ENCODE results near the gene SGTA. TPM values are rescaled to one million over a fixed set of nuclear protein-coding genes. Genes with fewer than 3 reads are reported as not detected.

SGTA gene
- total RNA-seq, 1 donor from 2014 or later: 25.6 TPM

DNA sequence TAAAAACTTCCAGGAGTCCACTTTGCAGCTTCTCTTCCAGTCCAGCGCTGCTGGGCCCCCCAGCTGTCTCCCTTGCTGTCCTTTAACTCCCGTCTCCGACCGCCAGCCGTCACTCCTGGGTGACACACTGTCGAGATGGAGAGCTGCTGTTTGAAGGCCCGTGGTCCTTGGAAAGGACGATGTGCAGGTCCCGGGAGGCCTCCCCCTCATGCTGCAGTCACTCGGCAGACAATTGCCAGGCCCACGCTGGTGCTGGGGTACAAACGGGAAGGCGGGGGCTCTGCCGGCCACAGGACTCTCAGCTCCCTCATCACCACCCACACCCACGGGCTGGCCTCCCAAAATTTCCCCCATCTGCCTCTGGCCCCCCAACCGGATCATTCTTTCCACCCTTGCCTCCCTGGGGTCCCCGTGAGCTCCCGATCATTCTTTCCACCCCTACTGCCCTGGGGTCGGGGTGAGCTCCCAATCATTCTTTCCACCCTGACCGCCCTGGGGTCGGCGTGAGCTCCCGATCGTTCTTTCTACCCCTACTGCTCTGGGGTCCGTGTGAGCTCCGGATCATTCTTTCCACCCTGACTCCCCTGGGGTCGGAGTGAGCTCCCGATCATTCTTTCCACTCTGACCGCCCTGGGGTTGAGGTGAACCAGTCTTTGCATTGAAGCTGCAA, 20.5 kb upstream of the SGTA start:
- H3K9me3 ChIP-seq (ENCODE audit: control insufficient read depth in 3 of 3, low read length in 3 of 3): no peaks in the 10 kb centered on the region
- H3K9ac ChIP-seq (ENCODE audit: low read depth in 1 of 3, low read length in 3 of 3): no peak overlapping the region
- peaks cover 24 to 40% (median 30%) of the 10 kb centered on the region in 3 donors for H3K36me3 ChIP-seq (ENCODE audit: control insufficient read depth in 3 of 3, insufficient read depth in 3 of 3, low read length in 3 of 3)
- H3K4me1 ChIP-seq (ENCODE audit: control insufficient read depth in 3 of 3, insufficient read depth in 3 of 3, low read length in 3 of 3): no peaks in the 10 kb centered on the region
- H3K27me3 ChIP-seq (ENCODE audit: control insufficient read depth in 3 of 3, insufficient read depth in 3 of 3, low read length in 3 of 3): no peaks in the 10 kb centered on the region
- H3K27ac ChIP-seq (ENCODE audit: low read depth, low read length): no peak overlapping the region
- H3K4me3 ChIP-seq (ENCODE audit: low read length in 3 of 3): no peak overlapping the region

DNA sequence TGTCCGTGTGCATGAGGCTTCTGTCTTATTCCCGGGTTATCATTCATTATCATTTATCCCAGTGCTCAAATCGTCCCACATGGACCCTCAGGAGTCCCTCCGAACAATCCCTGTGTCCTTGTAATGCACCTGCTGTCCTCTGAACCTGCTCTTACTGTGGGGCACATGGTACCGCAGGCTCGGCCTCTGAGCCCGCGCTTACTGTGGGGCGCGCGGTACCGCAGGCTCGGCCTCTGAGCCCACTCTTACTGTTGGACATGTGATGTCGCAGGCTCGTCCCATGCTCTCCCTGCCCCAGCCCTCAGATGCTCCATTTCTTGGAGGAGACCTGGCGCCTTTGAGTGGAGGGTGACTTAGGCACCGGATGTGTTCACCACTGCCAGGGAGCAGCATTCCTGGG, 19.8 kb upstream of the SGTA start:
- H3K27ac ChIP-seq (ENCODE audit: low read depth, low read length): no peak overlapping the region
- H3K9me3 ChIP-seq (ENCODE audit: control insufficient read depth in 3 of 3, low read length in 3 of 3): no peaks in the 10 kb centered on the region
- peaks cover 0 to 5% (median 0%) of the 10 kb centered on the region in 3 donors for H3K4me1 ChIP-seq (ENCODE audit: control insufficient read depth in 3 of 3, insufficient read depth in 3 of 3, low read length in 3 of 3)
- no peak overlapping the region for H3K4me3 ChIP-seq (ENCODE audit: low read length in 3 of 3)
- H3K36me3 ChIP-seq (ENCODE audit: control insufficient read depth in 3 of 3, insufficient read depth in 3 of 3, low read length in 3 of 3): peaks cover 21 to 34% (median 27%) of the 10 kb centered on the region in 3 donors
- no peaks in the 10 kb centered on the region for H3K27me3 ChIP-seq (ENCODE audit: control insufficient read depth in 3 of 3, insufficient read depth in 3 of 3, low read length in 3 of 3)
- H3K9ac ChIP-seq (ENCODE audit: low read depth in 1 of 3, low read length in 3 of 3): no peak overlapping the region

DNA sequence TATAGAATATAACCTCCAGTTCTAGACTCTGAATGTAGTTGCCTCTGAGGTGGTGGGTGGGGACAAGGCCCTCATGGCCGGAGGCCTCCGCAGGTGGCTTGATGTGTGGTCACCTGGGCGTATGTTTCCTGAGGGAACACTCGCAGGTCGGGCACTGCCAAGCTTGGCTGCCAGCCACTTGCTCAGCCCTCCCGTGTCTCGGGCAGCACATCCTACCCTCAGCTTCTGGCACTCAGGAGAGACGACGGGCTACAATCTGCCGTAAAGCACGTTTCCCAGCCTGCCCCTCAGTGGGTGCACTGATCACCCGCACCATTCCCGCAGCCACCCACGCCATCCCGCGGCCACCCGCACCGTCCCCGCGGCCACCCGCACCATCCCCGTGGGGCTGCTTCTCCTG, 17.4 kb upstream of the SGTA start:
- H3K36me3 ChIP-seq (ENCODE audit: control insufficient read depth in 3 of 3, insufficient read depth in 3 of 3, low read length in 3 of 3): peaks cover 20 to 34% (median 25%) of the 10 kb centered on the region in 3 donors
- no peak overlapping the region for H3K27ac ChIP-seq (ENCODE audit: low read depth, low read length)
- peaks cover 0 to 5% (median 0%) of the 10 kb centered on the region in 3 donors for H3K4me1 ChIP-seq (ENCODE audit: control insufficient read depth in 3 of 3, insufficient read depth in 3 of 3, low read length in 3 of 3)
- H3K27me3 ChIP-seq (ENCODE audit: control insufficient read depth in 3 of 3, insufficient read depth in 3 of 3, low read length in 3 of 3): no peaks in the 10 kb centered on the region
- no peak overlapping the region for H3K9ac ChIP-seq (ENCODE audit: low read depth in 1 of 3, low read length in 3 of 3)
- no peaks in the 10 kb centered on the region for H3K9me3 ChIP-seq (ENCODE audit: control insufficient read depth in 3 of 3, low read length in 3 of 3)
- no peak overlapping the region for H3K4me3 ChIP-seq (ENCODE audit: low read length in 3 of 3)

DNA sequence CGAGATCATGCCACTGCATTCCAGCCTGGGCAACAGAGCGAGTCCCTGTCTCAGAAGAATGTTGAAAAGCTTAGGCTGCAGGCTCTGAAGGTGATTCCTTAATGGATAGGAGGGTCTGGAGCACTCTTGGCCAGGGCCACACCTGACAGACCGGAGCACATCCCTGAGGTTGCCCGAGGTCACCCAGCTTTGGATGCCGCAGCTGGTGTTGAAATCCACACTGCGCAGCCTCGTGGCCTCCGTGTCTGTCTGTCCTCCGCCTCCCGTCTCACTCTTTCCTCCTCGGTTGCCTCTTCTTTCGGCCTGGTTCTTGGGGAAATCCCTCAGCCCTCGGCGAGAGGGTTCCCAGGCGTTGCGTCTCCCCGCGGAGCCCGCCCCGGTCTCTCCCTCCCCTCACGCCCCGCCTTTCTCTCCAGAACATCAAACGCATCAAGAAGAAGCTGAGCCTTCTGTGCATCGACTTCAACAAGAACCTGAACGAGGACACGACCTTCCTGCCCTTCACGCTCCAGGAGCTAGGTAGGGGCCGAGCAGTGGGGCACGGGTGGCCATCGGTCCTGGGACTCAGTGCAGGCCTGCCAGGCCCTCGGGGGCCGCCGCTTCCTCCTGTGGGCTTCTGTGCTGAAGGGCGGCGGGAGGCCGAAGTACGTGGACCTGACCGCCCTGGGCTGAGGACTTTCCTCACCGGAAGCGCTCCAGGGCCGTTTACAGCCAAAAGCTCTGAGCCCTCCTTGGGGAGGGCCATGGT, 16.4 kb upstream of the SGTA start:
- Histone ChIP-seq H3K27me3 (ENCODE audit: control insufficient read depth in 3 of 3, insufficient read depth in 3 of 3, low read length in 3 of 3) (no peaks in the 10 kb centered on the region), H3K27ac (ENCODE audit: low read depth, low read length) (no peak overlapping the region), H3K9ac (ENCODE audit: low read depth in 1 of 3, low read length in 3 of 3) (no peak overlapping the region), H3K4me3 (ENCODE audit: low read length in 3 of 3) (no peak overlapping the region), H3K9me3 (ENCODE audit: control insufficient read depth in 3 of 3, low read length in 3 of 3) (no peaks in the 10 kb centered on the region), H3K4me1 (ENCODE audit: control insufficient read depth in 3 of 3, insufficient read depth in 3 of 3, low read length in 3 of 3) (peaks cover 0 to 5% (median 0%) of the 10 kb centered on the region in 3 donors), H3K36me3 (ENCODE audit: control insufficient read depth in 3 of 3, insufficient read depth in 3 of 3, low read length in 3 of 3) (peaks cover 21 to 36% (median 32%) of the 10 kb centered on the region in 3 donors)

- no peak overlapping the region for H3K27ac ChIP-seq (ENCODE audit: low read depth, low read length)
- H3K4me3 ChIP-seq (ENCODE audit: low read length in 3 of 3): no peak overlapping the region
- no peak overlapping the region for H3K9ac ChIP-seq (ENCODE audit: low read depth in 1 of 3, low read length in 3 of 3)
- H3K4me1 ChIP-seq (ENCODE audit: control insufficient read depth in 3 of 3, insufficient read depth in 3 of 3, low read length in 3 of 3): peaks cover 0 to 5% (median 0%) of the 10 kb centered on the region in 3 donors
- no peaks in the 10 kb centered on the region for H3K9me3 ChIP-seq (ENCODE audit: control insufficient read depth in 3 of 3, low read length in 3 of 3)
- H3K27me3 ChIP-seq (ENCODE audit: control insufficient read depth in 3 of 3, insufficient read depth in 3 of 3, low read length in 3 of 3): no peaks in the 10 kb centered on the region
- peaks cover 25 to 35% (median 33%) of the 10 kb centered on the region in 3 donors for H3K36me3 ChIP-seq (ENCODE audit: control insufficient read depth in 3 of 3, insufficient read depth in 3 of 3, low read length in 3 of 3)
Measured at GRCh38 chr19:2798733-2799132, 15.7 kb upstream of the SGTA start.

GRCh38 chr19:2798158-2798685, 15.1 kb upstream of the SGTA start:
- Histone ChIP-seq H3K27me3 (ENCODE audit: control insufficient read depth in 3 of 3, insufficient read depth in 3 of 3, low read length in 3 of 3) (no peaks in the 10 kb centered on the region), H3K9me3 (ENCODE audit: control insufficient read depth in 3 of 3, low read length in 3 of 3) (no peaks in the 10 kb centered on the region), H3K4me3 (ENCODE audit: low read length in 3 of 3) (no peak overlapping the region), H3K36me3 (ENCODE audit: control insufficient read depth in 3 of 3, insufficient read depth in 3 of 3, low read length in 3 of 3) (peaks cover 27 to 38% (median 36%) of the 10 kb centered on the region in 3 donors), H3K9ac (ENCODE audit: low read depth in 1 of 3, low read length in 3 of 3) (no peak overlapping the region), H3K27ac (ENCODE audit: low read depth, low read length) (no peak overlapping the region), H3K4me1 (ENCODE audit: control insufficient read depth in 3 of 3, insufficient read depth in 3 of 3, low read length in 3 of 3) (peaks cover 0 to 5% (median 0%) of the 10 kb centered on the region in 3 donors)

- Histone ChIP-seq H3K9ac (ENCODE audit: low read depth in 1 of 3, low read length in 3 of 3) (no peak overlapping the region), H3K27ac (ENCODE audit: low read depth, low read length) (no peak overlapping the region), H3K4me1 (ENCODE audit: control insufficient read depth in 3 of 3, insufficient read depth in 3 of 3, low read length in 3 of 3) (peaks cover 0 to 5% (median 0%) of the 10 kb centered on the region in 3 donors), H3K27me3 (ENCODE audit: control insufficient read depth in 3 of 3, insufficient read depth in 3 of 3, low read length in 3 of 3) (no peaks in the 10 kb centered on the region), H3K9me3 (ENCODE audit: control insufficient read depth in 3 of 3, low read length in 3 of 3) (no peaks in the 10 kb centered on the region), H3K36me3 (ENCODE audit: control insufficient read depth in 3 of 3, insufficient read depth in 3 of 3, low read length in 3 of 3) (peaks cover 27 to 35% (median 33%) of the 10 kb centered on the region in 3 donors), H3K4me3 (ENCODE audit: low read length in 3 of 3) (no peak overlapping the region)
Measured at GRCh38 chr19:2797280-2797679, 14.2 kb upstream of the SGTA start.

- Histone ChIP-seq H3K27ac (ENCODE audit: low read depth, low read length) (no peak overlapping the region), H3K36me3 (ENCODE audit: control insufficient read depth in 3 of 3, insufficient read depth in 3 of 3, low read length in 3 of 3) (peaks cover 27 to 35% (median 33%) of the 10 kb centered on the region in 3 donors), H3K4me1 (ENCODE audit: control insufficient read depth in 3 of 3, insufficient read depth in 3 of 3, low read length in 3 of 3) (peaks cover 0 to 5% (median 0%) of the 10 kb centered on the region in 3 donors), H3K9ac (ENCODE audit: low read depth in 1 of 3, low read length in 3 of 3) (no peak overlapping the region), H3K4me3 (ENCODE audit: low read length in 3 of 3) (no peak overlapping the region), H3K27me3 (ENCODE audit: control insufficient read depth in 3 of 3, insufficient read depth in 3 of 3, low read length in 3 of 3) (no peaks in the 10 kb centered on the region), H3K9me3 (ENCODE audit: control insufficient read depth in 3 of 3, low read length in 3 of 3) (no peaks in the 10 kb centered on the region)
Measured at GRCh38 chr19:2796659-2797266, 13.7 kb upstream of the SGTA start.

DNA sequence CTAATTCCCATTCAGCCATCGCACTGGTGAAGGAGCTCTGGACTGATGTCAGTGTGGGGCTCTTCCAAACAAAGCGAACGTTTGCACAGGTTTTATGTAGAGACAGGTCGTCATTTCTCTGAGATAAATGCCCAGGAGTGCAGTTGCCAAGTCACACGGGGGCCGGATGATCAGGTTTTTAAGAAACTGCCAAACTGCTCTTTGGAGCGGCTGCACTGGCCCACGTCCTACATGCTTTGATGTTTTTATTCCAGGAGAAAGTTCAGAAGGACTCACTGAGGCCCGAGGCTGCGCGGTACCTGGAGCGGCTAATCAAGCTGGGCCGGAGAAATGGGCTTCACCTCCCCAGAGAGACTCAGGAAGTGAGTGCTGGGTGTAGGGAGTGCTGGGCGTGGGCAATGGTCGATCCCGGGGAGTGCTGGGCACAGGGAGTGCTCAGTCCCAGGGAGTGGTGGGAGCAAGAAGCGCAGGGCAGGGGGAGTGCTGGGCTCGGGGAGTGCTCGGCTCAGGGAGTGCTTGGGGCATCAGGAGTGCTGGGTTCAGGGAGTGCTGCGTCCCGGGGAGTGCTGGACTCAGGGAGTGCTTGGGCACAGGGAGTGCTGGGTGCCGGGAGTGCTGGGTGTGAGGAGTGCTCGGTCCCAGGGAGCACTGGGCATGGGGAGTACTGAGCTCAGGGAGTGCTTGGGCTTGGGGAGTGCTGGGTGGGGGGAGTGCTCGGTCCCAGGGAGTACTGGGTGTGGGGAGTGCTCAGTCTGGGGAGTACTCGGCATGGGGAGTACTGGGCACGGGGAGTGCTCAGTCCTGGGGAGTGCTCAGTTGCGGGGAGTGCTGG, 13.0 kb upstream of the SGTA start:
- no peak overlapping the region for H3K27ac ChIP-seq (ENCODE audit: low read depth, low read length)
- H3K4me3 ChIP-seq (ENCODE audit: low read length in 3 of 3): no peak overlapping the region
- peaks cover 24 to 34% (median 32%) of the 10 kb centered on the region in 3 donors for H3K36me3 ChIP-seq (ENCODE audit: control insufficient read depth in 3 of 3, insufficient read depth in 3 of 3, low read length in 3 of 3)

More for the DNA sequence above, 13.0 kb upstream of the SGTA start:
- no peak overlapping the region for H3K9ac ChIP-seq (ENCODE audit: low read depth in 1 of 3, low read length in 3 of 3)
- H3K27me3 ChIP-seq (ENCODE audit: control insufficient read depth in 3 of 3, insufficient read depth in 3 of 3, low read length in 3 of 3): no peaks in the 10 kb centered on the region
- peaks cover 0 to 5% (median 0%) of the 10 kb centered on the region in 3 donors for H3K4me1 ChIP-seq (ENCODE audit: control insufficient read depth in 3 of 3, insufficient read depth in 3 of 3, low read length in 3 of 3)
- H3K9me3 ChIP-seq (ENCODE audit: control insufficient read depth in 3 of 3, low read length in 3 of 3): no peaks in the 10 kb centered on the region
